ENCODE results near the gene TMEM63B. TPM values are rescaled to one million over a fixed set of nuclear protein-coding genes. Genes with fewer than 3 reads are reported as not detected.

The TMEM63B gene
- total RNA-seq, 2 donors from 2014 or later: 50.9 to 113 TPM

DNA sequence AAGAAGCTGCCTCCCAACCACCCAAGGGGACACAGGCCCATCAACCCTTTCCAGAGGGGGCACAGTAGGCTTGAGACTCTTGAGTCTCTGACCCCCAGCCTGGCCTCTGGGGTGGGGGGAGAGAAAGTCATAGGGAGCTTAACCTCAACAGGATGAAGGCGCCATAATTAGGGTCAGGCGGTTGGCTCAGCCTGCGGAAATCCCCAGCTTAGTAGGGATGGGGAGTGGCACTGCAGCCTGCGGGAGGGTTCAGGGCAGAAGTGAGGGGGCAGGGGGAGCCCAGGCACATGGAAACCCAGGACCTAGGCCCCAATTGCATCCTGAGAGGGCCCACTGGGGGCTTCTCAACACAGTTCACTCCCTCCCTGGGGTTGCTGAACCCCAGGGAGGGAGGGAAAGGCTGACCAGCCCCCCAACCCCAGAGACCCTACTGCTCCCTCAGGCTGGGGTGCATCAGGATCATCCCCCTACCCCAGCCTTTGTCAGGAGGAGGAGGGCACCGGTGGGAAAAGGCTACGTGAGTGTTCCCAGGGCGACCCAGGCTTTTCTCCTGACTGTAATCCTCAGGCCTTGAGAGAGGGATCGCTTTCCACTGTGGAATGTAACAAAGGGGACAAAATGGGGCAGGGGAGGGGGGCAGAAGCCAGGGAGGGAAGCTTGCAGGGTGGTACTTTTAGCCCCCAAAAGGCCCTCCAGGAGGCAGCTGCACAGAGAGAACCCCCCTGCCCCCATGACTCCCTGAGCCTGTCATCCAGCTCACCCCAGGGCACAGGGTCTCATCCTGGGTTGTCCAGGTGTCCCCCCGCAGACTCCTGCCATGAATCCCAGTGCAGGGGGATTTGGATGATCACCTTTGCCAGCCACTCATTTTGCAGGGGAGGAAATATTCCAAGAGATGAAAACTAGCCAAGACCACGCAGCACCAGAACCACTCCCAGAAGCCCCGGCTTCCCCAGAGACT is 46.5 kb upstream of the TMEM63B start:
- WGBS: 85% methylated on average over 11 of the region's 11 CpGs
- intact Hi-C loops (cut with DNase I): no loop called here
- DNase-seq (ENCODE audit: low spot score): no peak
- Histone ChIP-seq H3K9me3 (no peaks in the 10 kb centered on the region), H3K4me3 (no peak overlapping the region), H3K36me3 (no peaks in the 10 kb centered on the region), H3K27me3 (replicated peaks; ENCODE audit: insufficient read depth) (no peaks in the 10 kb centered on the region), H3K27ac (no peak overlapping the region), H3K4me1 (replicated peaks) (peaks cover 8% of the 10 kb centered on the region)
- TF ChIP-seq, protein P1, sequence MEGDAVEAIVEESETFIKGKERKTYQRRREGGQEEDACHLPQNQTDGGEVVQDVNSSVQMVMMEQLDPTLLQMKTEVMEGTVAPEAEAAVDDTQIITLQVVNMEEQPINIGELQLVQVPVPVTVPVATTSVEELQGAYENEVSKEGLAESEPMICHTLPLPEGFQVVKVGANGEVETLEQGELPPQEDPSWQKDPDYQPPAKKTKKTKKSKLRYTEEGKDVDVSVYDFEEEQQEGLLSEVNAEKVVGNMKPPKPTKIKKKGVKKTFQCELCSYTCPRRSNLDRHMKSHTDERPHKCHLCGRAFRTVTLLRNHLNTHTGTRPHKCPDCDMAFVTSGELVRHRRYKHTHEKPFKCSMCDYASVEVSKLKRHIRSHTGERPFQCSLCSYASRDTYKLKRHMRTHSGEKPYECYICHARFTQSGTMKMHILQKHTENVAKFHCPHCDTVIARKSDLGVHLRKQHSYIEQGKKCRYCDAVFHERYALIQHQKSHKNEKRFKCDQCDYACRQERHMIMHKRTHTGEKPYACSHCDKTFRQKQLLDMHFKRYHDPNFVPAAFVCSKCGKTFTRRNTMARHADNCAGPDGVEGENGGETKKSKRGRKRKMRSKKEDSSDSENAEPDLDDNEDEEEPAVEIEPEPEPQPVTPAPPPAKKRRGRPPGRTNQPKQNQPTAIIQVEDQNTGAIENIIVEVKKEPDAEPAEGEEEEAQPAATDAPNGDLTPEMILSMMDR (IDR thresholded peaks at IDR 0.05): no peak
- TF ChIP-seq POLR2AphosphoS5 (IDR thresholded peaks at IDR 0.05) (no peak), POLR2A (IDR thresholded peaks at IDR 0.05) (no peak)

DNA sequence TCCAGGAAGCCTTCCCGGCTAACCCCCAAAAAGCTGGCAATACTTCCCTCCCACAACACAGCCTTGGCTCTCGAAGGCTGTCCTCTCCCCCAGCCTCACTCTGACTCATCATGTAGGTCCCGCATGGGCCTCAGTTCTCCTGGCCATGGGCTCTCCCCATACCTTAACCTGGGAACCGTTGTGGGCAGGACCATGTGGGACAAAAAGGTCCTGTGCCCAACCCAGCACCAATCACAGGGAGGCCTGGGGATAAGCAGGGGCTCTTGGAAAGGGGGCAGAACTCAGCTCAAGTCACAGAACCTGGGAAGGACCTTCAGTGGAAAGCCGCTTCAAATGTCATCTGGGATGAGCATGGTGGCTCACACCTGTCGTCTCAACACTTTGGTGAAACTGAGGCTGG is 45.6 kb upstream of the TMEM63B start:
- 88% methylated on average over 6 of the region's 6 CpGs for WGBS
- no peak overlapping the region for H3K27ac ChIP-seq
- no peaks in the 10 kb centered on the region for H3K27me3 ChIP-seq (replicated peaks; ENCODE audit: insufficient read depth)
- H3K9me3 ChIP-seq: no peaks in the 10 kb centered on the region
- H3K4me1 ChIP-seq (replicated peaks): peaks cover 1% of the 10 kb centered on the region
- no peak for DNase-seq (ENCODE audit: low spot score)
- intact Hi-C loops (cut with DNase I): no loop called here
- no peak overlapping the region for H3K4me3 ChIP-seq
- H3K36me3 ChIP-seq: no peaks in the 10 kb centered on the region
- TF ChIP-seq POLR2AphosphoS5 (IDR thresholded peaks at IDR 0.05) (no peak), POLR2A (IDR thresholded peaks at IDR 0.05) (no peak)
- TF ChIP-seq, protein P1 (IDR thresholded peaks at IDR 0.05): no peak

DNA sequence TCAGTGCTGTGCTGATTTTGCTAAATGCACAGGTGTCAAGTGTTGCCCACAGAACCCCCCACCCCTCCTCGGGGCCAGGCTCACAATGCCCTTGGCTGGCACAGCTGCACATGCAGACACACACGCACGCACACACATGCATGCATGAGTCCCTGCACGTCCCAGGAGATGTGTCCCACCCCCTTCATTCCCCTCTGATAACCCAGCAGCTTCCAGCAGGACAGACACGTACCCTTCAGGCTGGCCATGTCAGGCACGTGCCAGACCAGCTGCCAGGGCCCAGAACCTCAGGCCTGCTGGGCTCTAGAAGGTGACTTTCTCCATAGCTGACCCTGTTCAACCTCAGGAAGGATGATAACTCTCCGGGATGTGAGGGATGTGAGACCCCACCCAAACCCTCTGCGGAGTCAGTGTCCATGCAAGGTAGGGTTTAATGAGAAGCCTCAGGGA is 44.5 kb upstream of the TMEM63B start:
- intact Hi-C loops (cut with DNase I): no loop called here
- no peak overlapping the region for H3K4me3 ChIP-seq
- no peaks in the 10 kb centered on the region for H3K4me1 ChIP-seq (replicated peaks)
- no peaks in the 10 kb centered on the region for H3K9me3 ChIP-seq
- 68% methylated on average over 8 of the region's 8 CpGs for WGBS
- no peak for DNase-seq (ENCODE audit: low spot score)
- TF ChIP-seq POLR2A (IDR thresholded peaks at IDR 0.05) (no peak), POLR2AphosphoS5 (IDR thresholded peaks at IDR 0.05) (no peak)
- TF ChIP-seq, protein P1 (IDR thresholded peaks at IDR 0.05): no peak
- no peaks in the 10 kb centered on the region for H3K36me3 ChIP-seq
- H3K27me3 ChIP-seq (replicated peaks; ENCODE audit: insufficient read depth): no peaks in the 10 kb centered on the region
- no peak overlapping the region for H3K27ac ChIP-seq

DNA sequence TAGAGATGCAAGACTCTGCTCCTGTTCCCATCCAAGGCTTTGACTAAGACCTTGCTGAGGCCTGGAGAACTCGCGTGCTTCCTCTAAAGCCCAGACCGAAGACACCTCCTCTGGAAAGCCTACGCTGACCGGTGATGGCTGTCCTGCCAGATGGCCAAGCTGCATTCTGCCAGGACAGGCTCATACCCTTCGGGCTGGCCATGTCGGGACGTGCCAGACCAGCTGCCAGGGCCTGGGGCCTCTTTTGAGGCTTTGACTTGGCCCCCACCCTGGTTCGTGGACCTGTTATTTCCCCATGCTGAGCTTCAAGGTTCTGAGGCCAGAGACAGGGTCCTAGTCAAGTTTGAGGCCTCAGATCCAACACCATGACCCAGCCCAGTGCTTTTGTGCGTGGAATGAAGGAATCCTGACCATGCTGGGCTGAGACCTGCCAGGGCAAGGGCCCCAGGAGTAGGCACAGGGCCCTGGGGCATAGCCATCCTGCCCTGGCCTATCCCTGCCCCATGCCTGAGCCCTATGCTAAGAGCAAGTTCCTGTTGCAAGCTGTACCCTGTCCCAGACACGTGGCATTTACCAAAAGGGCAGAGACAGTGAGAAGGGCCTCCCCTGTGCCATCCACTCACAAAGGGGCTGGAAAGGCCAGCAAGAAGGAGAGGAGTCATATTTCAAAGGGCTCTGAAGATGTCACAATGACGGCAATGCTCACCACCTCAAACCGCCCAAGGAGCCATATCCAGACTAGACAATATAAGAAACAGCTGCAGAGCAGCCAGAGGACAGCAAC is 42.9 kb upstream of the TMEM63B start:
- Histone ChIP-seq H3K4me3 (no peak overlapping the region), H3K9me3 (no peaks in the 10 kb centered on the region), H3K36me3 (no peaks in the 10 kb centered on the region), H3K27ac (no peak overlapping the region), H3K27me3 (replicated peaks; ENCODE audit: insufficient read depth) (no peaks in the 10 kb centered on the region), H3K4me1 (replicated peaks) (no peaks in the 10 kb centered on the region)
- no peak for TF ChIP-seq POLR2A (IDR thresholded peaks at IDR 0.05)
- TF ChIP-seq, protein P1 (IDR thresholded peaks at IDR 0.05): no peak
- no peak for TF ChIP-seq POLR2AphosphoS5 (IDR thresholded peaks at IDR 0.05)
- intact Hi-C loops (cut with DNase I): no loop called here
- 80% methylated on average over 13 of the region's 13 CpGs for WGBS
- no peak for DNase-seq (ENCODE audit: low spot score)

Measured in prostate gland (tissue), 2 donors.